ENCODE data around the gene KCNIP2.

DNA sequence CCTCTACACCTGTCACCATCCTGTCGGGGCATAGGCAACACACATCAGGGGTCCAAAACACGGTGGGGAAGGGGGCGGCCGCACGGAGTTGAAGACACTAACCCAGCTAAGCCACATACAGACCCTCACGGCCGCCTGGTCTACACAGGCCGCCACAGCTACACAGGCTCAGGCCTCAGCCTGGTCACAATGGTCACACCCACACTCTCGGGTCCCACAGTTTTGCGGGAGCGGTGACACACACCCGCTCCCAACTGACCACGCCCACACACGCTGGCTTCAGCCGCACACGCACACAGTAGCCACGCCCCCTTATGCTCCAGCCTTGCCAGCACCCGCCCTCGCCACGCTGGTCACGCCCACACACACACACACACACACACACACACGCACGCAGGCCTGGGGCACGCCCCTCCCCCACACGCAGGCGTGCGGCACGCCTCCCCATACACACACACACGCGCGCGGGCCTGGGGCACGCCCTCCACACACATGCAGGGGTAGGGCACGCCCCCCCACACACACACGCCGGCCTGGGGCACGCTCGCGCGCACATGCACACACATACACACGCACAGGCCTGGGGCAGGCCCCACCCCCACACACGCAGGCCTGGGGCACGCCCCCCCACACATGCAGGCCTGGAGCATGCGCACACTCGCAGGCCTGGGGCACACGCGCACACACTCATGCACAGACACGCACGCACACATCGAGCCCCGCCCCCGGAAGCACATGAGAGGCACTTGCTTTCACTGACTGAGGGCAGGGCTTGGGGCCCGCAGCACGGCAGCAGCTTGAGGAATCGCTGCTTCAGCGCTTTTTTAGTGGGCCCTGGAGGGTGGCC is 13.1 kb downstream of the KCNIP2 start:
- TF ChIP-seq, protein P1, sequence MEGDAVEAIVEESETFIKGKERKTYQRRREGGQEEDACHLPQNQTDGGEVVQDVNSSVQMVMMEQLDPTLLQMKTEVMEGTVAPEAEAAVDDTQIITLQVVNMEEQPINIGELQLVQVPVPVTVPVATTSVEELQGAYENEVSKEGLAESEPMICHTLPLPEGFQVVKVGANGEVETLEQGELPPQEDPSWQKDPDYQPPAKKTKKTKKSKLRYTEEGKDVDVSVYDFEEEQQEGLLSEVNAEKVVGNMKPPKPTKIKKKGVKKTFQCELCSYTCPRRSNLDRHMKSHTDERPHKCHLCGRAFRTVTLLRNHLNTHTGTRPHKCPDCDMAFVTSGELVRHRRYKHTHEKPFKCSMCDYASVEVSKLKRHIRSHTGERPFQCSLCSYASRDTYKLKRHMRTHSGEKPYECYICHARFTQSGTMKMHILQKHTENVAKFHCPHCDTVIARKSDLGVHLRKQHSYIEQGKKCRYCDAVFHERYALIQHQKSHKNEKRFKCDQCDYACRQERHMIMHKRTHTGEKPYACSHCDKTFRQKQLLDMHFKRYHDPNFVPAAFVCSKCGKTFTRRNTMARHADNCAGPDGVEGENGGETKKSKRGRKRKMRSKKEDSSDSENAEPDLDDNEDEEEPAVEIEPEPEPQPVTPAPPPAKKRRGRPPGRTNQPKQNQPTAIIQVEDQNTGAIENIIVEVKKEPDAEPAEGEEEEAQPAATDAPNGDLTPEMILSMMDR (IDR thresholded peaks at IDR 0.05; ENCODE audit: low read depth, low read length, missing input control): no peak
- TF ChIP-seq, protein P2, sequence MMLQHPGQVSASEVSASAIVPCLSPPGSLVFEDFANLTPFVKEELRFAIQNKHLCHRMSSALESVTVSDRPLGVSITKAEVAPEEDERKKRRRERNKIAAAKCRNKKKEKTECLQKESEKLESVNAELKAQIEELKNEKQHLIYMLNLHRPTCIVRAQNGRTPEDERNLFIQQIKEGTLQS (IDR thresholded peaks at IDR 0.05): no peak
- TF ChIP-seq TAF1 (conservative IDR thresholded peaks at IDR 0.05) (no peak), RXRA (IDR thresholded peaks at IDR 0.05) (no peak), SP1 (IDR thresholded peaks at IDR 0.05) (peak; percentile 69), HNF4G (IDR thresholded peaks at IDR 0.05) (no peak), HNF4A (conservative IDR thresholded peaks at IDR 0.05) (no peak), GABPA (IDR thresholded peaks at IDR 0.05 in 1 of 2, conservative IDR thresholded peaks at IDR 0.05 in 1 of 2) (peak in 1 of 2 donors; percentile 19)
- TF ChIP-seq, protein P3, sequence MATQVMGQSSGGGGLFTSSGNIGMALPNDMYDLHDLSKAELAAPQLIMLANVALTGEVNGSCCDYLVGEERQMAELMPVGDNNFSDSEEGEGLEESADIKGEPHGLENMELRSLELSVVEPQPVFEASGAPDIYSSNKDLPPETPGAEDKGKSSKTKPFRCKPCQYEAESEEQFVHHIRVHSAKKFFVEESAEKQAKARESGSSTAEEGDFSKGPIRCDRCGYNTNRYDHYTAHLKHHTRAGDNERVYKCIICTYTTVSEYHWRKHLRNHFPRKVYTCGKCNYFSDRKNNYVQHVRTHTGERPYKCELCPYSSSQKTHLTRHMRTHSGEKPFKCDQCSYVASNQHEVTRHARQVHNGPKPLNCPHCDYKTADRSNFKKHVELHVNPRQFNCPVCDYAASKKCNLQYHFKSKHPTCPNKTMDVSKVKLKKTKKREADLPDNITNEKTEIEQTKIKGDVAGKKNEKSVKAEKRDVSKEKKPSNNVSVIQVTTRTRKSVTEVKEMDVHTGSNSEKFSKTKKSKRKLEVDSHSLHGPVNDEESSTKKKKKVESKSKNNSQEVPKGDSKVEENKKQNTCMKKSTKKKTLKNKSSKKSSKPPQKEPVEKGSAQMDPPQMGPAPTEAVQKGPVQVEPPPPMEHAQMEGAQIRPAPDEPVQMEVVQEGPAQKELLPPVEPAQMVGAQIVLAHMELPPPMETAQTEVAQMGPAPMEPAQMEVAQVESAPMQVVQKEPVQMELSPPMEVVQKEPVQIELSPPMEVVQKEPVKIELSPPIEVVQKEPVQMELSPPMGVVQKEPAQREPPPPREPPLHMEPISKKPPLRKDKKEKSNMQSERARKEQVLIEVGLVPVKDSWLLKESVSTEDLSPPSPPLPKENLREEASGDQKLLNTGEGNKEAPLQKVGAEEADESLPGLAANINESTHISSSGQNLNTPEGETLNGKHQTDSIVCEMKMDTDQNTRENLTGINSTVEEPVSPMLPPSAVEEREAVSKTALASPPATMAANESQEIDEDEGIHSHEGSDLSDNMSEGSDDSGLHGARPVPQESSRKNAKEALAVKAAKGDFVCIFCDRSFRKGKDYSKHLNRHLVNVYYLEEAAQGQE (IDR thresholded peaks at IDR 0.05): no peak
- TF ChIP-seq, protein P4, sequence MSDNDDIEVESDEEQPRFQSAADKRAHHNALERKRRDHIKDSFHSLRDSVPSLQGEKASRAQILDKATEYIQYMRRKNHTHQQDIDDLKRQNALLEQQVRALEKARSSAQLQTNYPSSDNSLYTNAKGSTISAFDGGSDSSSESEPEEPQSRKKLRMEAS (IDR thresholded peaks at IDR 0.05): peak; percentile 53

Data from liver (tissue), 3 donors.